AG04450 (cell line): ENCODE results near the gene CBARP. TPM values are rescaled to one million over a fixed set of nuclear protein-coding genes. Genes with fewer than 3 reads are reported as not detected.

Source experiments
- CTCF ChIA-PET: fragments of 300-600, 350-600 bp; formaldehyde crosslinking; extraction: SDS; loops from one replicate; lab custom pipeline; 2022; ENCODE audit warnings: antibody characterized with exemption, inconsistent platforms; lab: Charles Lee
- POLR2A ChIA-PET: fragments of 350-600 bp; formaldehyde crosslinking; extraction: SDS; loops from one replicate; lab custom pipeline; 2021; ENCODE audit warnings: antibody characterized with exemption, inconsistent platforms; lab: Yijun Ruan, JAX
- DNase-seq: peaks from one replicate; pipeline ENCODE4 v3.0.0-alpha.2; 2011; ENCODE audit warnings: low read depth, low spot score
- H3K27ac ChIP-seq: one replicate; pipeline ENCODE4 v1.5.1; 2012; ENCODE audit warnings: low read depth, low read length, control low read depth
- H3K27me3 ChIP-seq: one replicate; pipeline ENCODE4 v1.6.0; 2012; ENCODE audit warnings: low read length; ENCODE audit not compliant: control insufficient read depth, insufficient read depth
- H3K4me3 ChIP-seq: 2 replicates; pipeline ENCODE4 v1.5.1; 2011; ENCODE audit warnings: mild to moderate bottlenecking, low read depth, low read length, control low read depth
- H3K9me3 ChIP-seq: 2 replicates; pipeline ENCODE4 v1.5.1; 2012; ENCODE audit warnings: low read length; ENCODE audit not compliant: control insufficient read depth, insufficient read depth
- polyA plus RNA-seq: library from polyadenylated mRNA; depleted of rRNA; stranded (reverse); fragments of >200 nt; gene quantifications from 2 replicates; pipeline ENCODE4 v1.2.3, GENCODE V29; 2011
- TF ChIP-seq, protein P1 (sequence below): IDR thresholded peaks from 2 replicates; pipeline ENCODE4 v1.5.1; 2011; ENCODE audit warnings: low read depth, low read length, control low read depth, inconsistent platforms

Gene CBARP
- polyA plus RNA-seq, 1 experiment, result 1.1 TPM

- H3K27ac ChIP-seq, result no peak overlapping the region
These were observed 34.8 kb upstream of the CBARP start for GRCh38 chr19:1272423-1273262.

DNA sequence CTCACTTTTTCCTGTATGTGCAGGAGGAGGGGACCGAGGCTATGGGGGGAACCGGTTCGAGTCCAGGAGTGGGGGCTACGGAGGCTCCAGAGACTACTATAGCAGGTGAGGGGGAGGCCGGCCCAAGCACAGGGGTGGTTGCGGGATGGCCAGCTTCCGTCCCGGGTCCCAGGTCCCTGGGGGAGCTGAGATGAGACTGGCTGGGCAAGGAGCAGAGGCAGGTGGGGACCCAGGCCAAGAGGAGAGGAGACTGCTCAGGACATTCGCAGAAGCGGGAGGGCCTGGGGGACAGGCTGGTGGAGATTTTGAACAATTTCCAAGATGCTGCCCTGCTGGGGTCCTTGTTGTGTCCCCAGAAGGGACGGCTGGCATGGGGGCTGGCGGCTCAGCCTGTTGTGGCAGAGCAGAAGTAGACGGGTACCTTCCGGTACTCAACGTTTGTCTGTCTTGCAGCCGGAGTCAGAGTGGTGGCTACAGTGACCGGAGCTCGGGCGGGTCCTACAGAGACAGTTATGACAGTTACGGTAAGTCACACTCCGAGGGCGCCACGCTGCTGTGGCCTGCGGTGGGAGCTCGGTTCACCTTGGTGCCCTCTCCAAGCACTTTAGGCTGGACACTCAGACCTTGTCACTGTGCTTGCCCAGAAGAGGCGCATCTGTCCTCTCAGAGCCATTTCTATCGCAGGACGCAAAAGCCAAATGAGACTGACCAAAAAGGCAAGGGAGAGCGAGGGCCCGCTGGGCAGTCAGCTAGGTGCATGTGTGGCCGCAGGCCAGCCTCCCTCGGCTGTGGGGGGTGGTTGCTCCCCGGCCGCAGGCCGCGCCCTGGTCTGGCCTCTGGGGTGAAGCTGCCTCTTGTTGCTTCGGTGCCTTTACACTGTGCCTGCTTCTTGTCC lies 34.0 kb upstream of the CBARP start:
- H3K4me3 ChIP-seq, result peak overlapping the region; percentile 5; the same call in 1 of the 2 replicates
- H3K9me3 ChIP-seq, result peaks cover 12% of the 10 kb centered on the region; the same call in 1 of the 2 replicates
- TF ChIP-seq, protein P1, sequence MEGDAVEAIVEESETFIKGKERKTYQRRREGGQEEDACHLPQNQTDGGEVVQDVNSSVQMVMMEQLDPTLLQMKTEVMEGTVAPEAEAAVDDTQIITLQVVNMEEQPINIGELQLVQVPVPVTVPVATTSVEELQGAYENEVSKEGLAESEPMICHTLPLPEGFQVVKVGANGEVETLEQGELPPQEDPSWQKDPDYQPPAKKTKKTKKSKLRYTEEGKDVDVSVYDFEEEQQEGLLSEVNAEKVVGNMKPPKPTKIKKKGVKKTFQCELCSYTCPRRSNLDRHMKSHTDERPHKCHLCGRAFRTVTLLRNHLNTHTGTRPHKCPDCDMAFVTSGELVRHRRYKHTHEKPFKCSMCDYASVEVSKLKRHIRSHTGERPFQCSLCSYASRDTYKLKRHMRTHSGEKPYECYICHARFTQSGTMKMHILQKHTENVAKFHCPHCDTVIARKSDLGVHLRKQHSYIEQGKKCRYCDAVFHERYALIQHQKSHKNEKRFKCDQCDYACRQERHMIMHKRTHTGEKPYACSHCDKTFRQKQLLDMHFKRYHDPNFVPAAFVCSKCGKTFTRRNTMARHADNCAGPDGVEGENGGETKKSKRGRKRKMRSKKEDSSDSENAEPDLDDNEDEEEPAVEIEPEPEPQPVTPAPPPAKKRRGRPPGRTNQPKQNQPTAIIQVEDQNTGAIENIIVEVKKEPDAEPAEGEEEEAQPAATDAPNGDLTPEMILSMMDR, result no peak
- POLR2A ChIA-PET, result interaction anchor here (0.6 to 2.5 kb wide), 4 partner anchors 8 to 1204 kb away, joined by 3 to 13 read pairs (median 6); partner anchors contain the start of gene GADD45B
- no peaks in the 10 kb centered on the region for H3K27me3 ChIP-seq
- H3K27ac ChIP-seq, result no peak overlapping the region
- CTCF ChIA-PET, result interaction anchor here (2.6 kb wide), 1 partner anchor 28 kb away, joined by 12 read pairs; no protein-coding TSS in a partner anchor
- DNase-seq, result no peak

More at GRCh38 chr19:1272423-1273262, 34.8 kb upstream of the CBARP start:
- TF ChIP-seq, protein P1, result no peak
- Histone ChIP-seq H3K9me3 (peaks cover 12% of the 10 kb centered on the region; the same call in 1 of the 2 replicates), H3K4me3 (no peak overlapping the region), H3K27me3 (no peaks in the 10 kb centered on the region)
- DNase-seq, result no peak
- ChIA-PET CTCF (interaction anchor here (1.0 to 2.6 kb wide), 2 partner anchors 29 to 159 kb away, joined by 3 to 12 read pairs; no protein-coding TSS in a partner anchor), POLR2A (interaction anchor here (0.6 to 2.5 kb wide), 7 partner anchors 8 to 1203 kb away, joined by 3 to 13 read pairs (median 5); partner anchors contain the start of gene GADD45B)

DNA sequence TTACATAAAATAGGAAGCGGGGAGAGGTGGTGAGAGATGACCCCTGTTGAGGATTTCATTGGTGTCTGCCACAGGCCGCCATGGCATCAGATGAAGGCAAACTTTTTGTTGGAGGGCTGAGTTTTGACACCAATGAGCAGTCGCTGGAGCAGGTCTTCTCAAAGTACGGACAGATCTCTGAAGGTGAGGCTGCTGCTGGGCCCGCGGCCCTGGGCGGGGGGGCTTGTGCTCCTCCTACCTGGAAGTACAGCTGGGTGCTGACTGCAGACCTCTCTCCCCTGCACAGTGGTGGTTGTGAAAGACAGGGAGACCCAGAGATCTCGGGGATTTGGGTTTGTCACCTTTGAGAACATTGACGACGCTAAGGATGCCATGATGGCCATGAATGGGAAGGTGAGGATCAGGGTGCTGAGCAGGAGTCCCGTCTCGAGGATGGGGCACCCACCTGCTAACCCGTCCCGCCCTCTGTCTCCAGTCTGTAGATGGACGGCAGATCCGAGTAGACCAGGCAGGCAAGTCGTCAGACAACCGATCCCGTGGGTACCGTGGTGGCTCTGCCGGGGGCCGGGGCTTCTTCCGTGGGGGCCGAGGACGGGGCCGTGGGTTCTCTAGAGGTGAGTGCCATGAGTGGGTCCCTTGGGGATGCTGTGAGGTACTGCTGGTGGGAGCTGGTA lies 33.2 kb upstream of the CBARP start:
- CTCF ChIA-PET, result no interaction called here
- Histone ChIP-seq H3K27ac (peak overlapping the region; percentile 94), H3K27me3 (no peaks in the 10 kb centered on the region), H3K9me3 (peaks cover 12% of the 10 kb centered on the region; the same call in 1 of the 2 replicates), H3K4me3 (peak overlapping the region; percentile 94)
- DNase-seq, result no peak
- TF ChIP-seq, protein P1, result no peak
- POLR2A ChIA-PET, result interaction anchor here (1.5 kb wide), 1 partner anchor 27 kb away, joined by 5 read pairs; no protein-coding TSS in a partner anchor

GRCh38 chr19:1270213-1270853 lies 32.5 kb upstream of the CBARP start:
- CTCF ChIA-PET, result no interaction called here
- POLR2A ChIA-PET, result interaction anchor here (0.8 to 7.1 kb wide), 3 partner anchors 14 to 26 kb away, joined by 4 to 241 read pairs (median 237); no protein-coding TSS in a partner anchor

More at GRCh38 chr19:1270213-1270853, 32.5 kb upstream of the CBARP start:
- Histone ChIP-seq H3K4me3 (peak overlapping the region; percentile 94), H3K9me3 (peaks cover 12% of the 10 kb centered on the region; the same call in 1 of the 2 replicates), H3K27ac (peak overlapping the region; percentile 94), H3K27me3 (no peaks in the 10 kb centered on the region)
- TF ChIP-seq, protein P1, result no peak
- DNase-seq, result no peak
